COLO668 (cell line): Measurements from ENCODE around the gene GIPC1.

Experiments
- DNase-seq: peaks from one replicate; lab custom pipeline; 2025; ENCODE audit not compliant: unreplicated experiment; lab: John Stamatoyannopoulos, UW

The GIPC1 gene

DNA sequence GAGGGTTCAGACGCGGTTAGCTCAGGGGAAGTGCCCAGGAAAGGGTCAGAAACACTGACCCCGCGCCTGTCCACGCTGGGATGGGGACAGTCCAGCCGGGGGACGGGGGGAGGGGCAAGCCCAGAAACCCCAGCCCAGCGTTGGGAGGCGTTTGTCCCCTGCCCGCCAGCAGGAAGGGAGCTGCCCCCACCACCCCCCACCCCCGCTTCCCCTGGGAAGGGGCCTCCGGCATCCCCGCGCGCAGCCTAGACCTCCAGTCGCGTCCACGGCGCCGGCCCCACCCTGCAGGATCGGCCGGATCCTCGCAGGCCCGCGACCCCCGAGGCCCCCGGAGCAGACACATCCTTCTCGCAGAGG lies 277 bp downstream of the GIPC1 start:
- no peak for DNase-seq

GRCh38 chr19:14494910-14495671 lies 836 bp downstream of the GIPC1 start:
- peak; percentile 11 for DNase-seq

DNA sequence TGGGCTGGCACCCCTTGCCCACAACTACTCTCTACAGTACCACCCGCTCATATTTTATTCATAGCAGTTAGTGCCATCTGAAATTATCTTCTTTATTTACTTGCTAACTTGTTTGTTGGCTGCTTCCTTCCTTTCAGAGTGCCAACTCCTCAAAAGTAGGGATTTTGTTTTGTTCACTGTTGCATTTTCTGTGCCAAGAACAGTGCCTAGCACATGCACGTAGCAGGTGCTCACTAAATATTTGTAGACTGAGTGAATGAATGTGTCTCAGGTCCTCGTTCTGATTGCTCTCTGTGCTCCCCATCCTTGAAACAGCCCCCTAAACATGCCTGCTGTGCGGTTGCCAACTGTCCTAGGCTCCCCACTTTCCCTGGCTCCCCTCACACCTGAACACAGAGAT lies 1.5 kb downstream of the GIPC1 start:
- DNase-seq, result no peak

- no peak for DNase-seq
Measured at GRCh38 chr19:14492756-14493337, 3.1 kb downstream of the GIPC1 start.

DNA sequence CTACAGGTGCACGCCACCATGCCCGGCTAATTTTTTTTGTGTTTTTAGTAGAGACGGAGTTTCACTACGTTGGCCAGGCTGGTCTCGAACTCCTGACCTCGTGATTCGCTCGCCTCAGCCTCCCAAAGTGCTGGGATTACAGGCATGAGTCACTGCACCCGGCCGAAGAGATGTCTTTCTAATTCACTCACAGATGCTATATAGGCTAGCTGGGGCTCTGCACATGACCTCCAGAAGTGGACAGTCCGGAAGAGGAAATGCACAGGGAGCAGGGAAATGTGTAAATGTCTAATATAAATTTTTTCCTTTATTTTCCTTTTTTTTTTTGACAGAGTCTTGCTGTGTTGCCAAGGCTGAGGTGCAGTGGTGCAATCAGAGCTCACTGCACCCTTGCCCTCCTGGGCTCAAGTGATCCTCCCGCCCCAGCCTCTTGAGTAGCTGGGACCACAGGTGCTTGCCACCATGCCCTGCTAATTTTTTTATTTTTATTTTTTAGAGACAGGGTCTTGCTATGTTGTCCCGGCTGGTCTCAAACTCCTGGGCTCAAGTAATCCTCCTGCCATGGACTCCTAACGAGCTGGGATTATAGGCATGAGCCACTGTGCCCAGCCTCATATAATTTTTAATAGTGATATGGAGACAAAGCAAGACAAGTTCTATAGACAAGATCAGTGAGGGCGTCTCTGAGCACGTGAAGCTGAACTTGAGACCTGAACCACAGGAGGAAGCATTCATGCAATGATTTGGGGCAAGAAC lies 8.4 kb downstream of the GIPC1 start:
- no peak for DNase-seq

GRCh38 chr19:14482172-14482941 lies 13.6 kb downstream of the GIPC1 start:
- no peak for DNase-seq

DNA sequence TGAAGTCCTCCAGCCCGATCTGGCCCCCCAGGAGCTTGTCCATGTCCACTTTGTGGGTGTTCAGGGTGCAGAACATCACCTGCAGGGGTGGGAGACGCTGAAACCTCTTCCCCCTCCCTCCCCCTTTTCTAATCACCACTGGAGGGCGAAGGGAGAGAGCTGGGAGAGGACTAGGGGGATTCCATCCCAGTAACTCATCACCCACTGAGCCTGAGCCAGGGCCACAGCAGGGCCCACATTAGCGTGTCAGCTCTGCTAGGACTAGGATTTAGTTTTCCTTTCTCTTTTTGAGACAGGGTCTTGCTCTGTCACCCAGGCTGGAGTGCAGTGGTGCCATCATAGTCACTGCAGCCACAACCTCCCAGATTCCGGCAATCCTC lies 15.2 kb downstream of the GIPC1 start:
- DNase-seq, result no peak

- peak; percentile 23 for DNase-seq
Measured at GRCh38 chr19:14479975-14480699, 15.8 kb downstream of the GIPC1 start.

DNA sequence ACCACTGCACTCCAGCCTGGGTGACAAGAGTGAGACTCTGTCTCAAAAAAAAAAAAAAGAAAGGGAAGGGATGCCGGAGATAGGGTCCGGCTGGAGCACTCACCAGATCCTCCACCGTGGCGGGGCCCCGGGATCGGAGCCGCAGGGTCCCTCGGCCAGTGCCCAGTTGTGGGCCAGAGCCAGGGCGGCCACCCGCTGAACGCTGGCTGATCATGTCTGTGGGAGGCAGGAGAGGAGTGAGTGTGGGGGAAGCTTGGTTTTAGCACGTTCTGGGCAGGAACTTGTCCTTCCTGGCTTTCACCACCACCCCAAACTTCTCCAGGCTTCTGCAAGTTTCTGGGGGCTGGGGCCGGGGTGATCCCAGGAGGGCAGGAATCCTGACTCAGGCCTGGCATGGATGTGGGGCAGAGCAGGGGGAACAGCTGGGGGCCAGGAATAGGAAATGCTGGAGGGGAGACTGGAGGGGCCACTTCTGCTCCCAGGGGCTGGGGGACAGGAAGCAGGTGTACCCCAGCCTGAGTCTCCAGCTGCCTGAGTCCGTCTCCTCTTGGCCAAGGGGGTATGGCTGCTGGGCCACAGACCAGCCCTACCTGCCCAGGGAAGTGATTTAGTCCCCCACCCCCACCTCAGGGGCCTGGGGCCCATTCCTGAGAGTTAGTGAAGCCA lies 16.5 kb downstream of the GIPC1 start:
- DNase-seq, result no peak

DNA sequence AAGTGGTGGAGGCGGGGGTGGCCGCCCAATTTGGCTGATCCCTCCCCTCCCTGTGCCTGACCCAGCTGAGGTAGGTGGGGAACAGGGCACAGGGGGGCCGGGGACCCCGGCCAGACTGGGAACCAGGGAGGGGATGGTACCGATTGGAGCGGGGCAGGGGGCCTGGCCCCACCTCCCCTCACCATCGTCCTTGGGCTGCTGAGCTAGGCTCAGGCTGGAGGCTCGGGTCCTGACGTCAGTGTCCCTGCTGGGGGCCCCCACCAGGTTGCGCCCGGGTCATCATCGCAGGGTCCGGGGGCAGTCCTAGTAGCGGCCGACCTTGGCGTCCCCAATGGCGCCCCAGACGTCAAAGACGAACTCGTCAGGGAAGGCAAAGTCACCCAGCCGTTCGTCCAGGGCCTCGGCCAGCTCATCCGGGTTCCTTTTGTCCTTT lies 17.8 kb downstream of the GIPC1 start:
- no peak for DNase-seq

DNA sequence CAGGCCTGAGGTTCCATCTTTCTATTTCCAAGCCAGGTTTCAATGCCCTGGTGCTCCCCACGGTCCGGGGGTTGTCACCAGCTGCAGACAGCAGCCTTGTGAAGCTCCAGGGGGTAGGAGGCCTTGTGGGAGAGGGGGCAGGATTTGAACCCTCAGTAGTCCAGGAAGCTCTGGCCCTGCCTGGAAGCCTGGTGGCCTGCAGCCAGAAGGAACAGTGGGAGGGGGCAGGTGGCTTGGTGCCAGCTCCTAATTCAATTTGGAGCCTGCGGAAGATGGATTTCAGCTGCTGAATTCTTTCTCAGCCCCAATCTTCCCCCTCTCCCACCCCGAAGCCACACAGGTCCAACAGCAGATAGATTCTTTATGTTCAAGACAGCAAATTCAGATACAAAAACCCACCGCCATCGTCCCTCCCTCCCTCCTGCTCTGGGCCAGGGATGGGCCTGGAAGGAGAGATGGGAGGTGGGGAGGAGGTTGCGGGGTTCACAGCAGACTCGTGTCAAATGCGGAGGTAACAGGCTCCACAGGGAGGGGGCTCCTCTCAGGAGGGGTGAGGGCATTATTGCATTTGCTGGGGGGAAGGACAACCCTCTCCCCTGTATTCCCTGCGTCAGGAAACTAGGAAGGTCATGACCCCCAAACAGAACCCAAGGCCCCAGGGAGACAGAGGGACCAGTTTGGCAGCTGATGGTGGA lies 18.4 kb downstream of the GIPC1 start:
- no peak for DNase-seq

GRCh38 chr19:14476673-14477401 lies 19.1 kb downstream of the GIPC1 start:
- DNase-seq, result peak; percentile 51

- DNase-seq, result no peak
Measured at GRCh38 chr19:14476327-14476672, 19.6 kb downstream of the GIPC1 start.

GRCh38 chr19:14475251-14476073 lies 20.5 kb downstream of the GIPC1 start, which contains the start of gene PTGER1:
Gene PTGER1 (minus strand): TSS chr19:14475354. CDS start chr19:14474320, 1,034 bp downstream.
- peak; percentile 23 for DNase-seq

DNA sequence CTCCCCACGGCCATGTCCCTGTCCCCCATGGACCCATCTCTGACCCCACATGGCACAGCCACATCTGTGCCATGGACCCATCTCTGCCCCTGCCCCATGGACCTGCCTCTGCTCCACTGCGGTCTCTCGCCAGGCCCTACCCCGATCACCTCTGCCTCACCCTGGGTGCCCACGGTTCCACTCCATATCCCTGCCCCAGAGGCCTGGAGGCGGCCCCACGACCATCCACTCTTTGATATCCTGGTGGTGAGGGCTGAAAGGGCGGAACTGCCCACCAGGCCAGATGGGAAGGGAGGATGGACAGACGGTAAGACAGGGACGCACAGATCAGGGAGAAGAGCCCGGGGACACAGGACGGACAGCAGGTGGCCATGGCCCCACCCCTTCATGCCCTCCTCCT lies 21.1 kb downstream of the GIPC1 start:
- DNase-seq, result no peak

DNA sequence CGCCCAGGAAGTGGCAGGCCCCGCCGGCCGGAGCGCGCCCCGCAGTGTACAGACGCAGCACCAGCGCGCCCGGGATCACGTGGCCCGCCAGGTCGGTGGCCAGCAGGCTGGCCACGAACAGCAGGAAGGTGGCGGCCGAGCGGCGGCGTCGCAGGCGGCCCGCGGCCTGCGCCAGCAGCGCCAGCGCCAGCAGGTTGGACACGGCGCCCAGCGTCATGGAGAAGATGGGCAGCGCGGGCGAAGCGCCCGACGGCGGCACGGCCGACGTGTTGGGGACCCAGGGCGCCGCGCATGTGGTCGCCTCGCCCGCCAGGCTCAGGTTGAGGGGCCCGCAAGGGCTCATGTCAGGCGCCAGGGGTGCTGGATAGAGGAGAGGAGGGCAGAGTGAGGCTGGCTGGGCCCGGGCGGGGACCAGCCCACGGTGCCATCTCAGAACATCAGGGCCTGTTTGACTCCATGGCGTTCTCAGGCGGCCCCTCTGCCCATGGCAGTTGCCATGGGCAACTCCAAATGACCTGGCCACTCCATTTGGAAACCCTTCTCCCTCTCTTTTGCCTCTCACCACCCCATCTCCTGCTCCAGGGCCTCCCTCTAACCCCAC lies 21.8 kb downstream of the GIPC1 start:
- DNase-seq, result peak; percentile 63

- DNase-seq, result peak; percentile 51
Measured at GRCh38 chr19:14473073-14473977, 22.6 kb downstream of the GIPC1 start.
